GM06990 (cell line): ENCODE measurements around the gene GPRC5C.

Experiments
- DNase-seq: peaks from one replicate; pipeline ENCODE4 v3.0.0-alpha.2; 2011; ENCODE audit not compliant: insufficient read length; ENCODE audit errors: extremely low read depth
- H3K27me3 ChIP-seq: replicated peaks from 2 replicates; pipeline ENCODE4 v1.6.0; 2011; ENCODE audit warnings: low read length; ENCODE audit not compliant: control insufficient read depth, insufficient read depth
- H3K36me3 ChIP-seq: 2 replicates; pipeline ENCODE4 v1.5.1; 2011; ENCODE audit warnings: low read length; ENCODE audit not compliant: control insufficient read depth, insufficient read depth
- H3K4me3 ChIP-seq: replicated peaks from 2 replicates; pipeline ENCODE4 v1.5.1; 2011; ENCODE audit warnings: low read depth, mild to moderate bottlenecking, control low read depth, low read length
- CTCF ChIP-seq: IDR thresholded peaks from 2 replicates; pipeline ENCODE4 v1.5.1; 2011; ENCODE audit warnings: low read length, control low read depth, mild to moderate bottlenecking, inconsistent platforms; ENCODE audit not compliant: insufficient read depth, poor library complexity, severe bottlenecking

The GPRC5C gene

GRCh38 chr17:74466828-74467184, 34.9 kb downstream of the GPRC5C start:
- TF ChIP-seq CTCF: no peak
- peak; percentile 63 for DNase-seq
- no peaks in the 10 kb centered on the region for H3K27me3 ChIP-seq
- H3K4me3 ChIP-seq: peak overlapping the region; percentile 91
- peaks cover 3% of the 10 kb centered on the region; the same call in 1 of the 2 replicates for H3K36me3 ChIP-seq

DNA sequence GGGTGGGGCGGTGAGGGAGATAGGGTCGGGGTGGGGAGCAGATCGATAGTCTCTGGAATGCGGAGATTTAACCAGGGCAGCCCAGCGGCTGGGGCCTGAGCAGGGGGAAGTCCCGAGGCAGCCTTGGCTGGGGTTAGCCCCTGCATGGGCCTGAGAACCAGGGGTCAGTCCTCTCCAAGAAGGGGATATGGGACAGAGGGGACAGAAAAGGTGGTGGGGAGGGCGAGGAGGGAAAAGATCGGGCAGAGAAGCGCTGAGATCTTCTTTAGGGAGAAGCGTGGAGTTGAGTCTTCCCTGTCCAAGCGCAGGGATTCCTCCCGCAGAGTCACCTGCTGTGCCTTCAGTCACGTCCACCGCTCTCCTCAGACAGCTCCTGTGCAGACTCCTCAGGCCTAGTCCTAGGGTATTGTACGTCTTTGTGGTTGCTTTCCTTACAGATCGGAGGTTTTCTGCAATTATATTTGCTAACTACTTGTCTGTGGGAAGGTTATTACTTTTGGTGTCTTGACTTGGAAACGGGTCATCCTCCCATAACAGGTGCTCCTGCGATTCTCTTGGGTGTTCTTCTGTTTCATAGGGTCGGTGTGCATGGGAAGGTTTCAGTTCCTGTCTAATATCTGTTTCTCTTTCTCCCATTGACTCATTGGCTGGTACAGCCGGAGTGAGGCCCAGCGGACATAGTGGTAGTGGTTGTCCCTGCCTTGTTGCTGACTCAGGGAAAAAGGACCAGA, 35.5 kb downstream of the GPRC5C start:
- no peaks in the 10 kb centered on the region for H3K27me3 ChIP-seq
- peaks cover 3% of the 10 kb centered on the region for H3K36me3 ChIP-seq
- no peak for TF ChIP-seq CTCF
- DNase-seq: peak; percentile 69
- H3K4me3 ChIP-seq: peak overlapping the region; percentile 91

GRCh38 chr17:74471341-74471740, 39.5 kb downstream of the GPRC5C start:
- no peak overlapping the region for H3K4me3 ChIP-seq
- no peak for TF ChIP-seq CTCF
- DNase-seq: no peak
- no peaks in the 10 kb centered on the region for H3K27me3 ChIP-seq
- H3K36me3 ChIP-seq: peaks cover 23% of the 10 kb centered on the region

- H3K36me3 ChIP-seq: peaks cover 28% of the 10 kb centered on the region
- H3K4me3 ChIP-seq: no peak overlapping the region
- no peak for DNase-seq
- TF ChIP-seq CTCF: no peak
- H3K27me3 ChIP-seq: no peaks in the 10 kb centered on the region
Measured at GRCh38 chr17:74472890-74473289, 41.0 kb downstream of the GPRC5C start.

DNA sequence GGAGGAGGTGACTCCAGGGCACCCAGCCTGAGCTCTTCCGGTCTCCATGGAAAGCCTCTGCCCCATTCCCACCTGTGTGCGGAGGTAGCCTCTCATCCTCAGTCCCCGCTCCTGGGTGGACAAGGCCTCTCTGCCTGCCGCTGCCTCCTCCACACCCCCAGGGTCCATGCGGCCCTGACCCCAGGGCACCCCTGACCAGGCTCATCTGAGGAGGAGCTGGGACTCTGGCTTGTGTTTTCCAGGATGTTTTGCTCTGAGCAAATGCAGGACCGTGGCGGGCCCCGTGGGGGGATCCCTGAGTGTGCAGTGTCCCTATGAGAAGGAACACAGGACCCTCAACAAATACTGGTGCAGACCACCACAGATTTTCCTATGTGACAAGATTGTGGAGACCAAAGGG, 41.4 kb downstream of the GPRC5C start:
- no peak for DNase-seq
- Histone ChIP-seq H3K27me3 (no peaks in the 10 kb centered on the region), H3K4me3 (no peak overlapping the region), H3K36me3 (peaks cover 28% of the 10 kb centered on the region)
- TF ChIP-seq CTCF: no peak
